HCT116 (cell line): ENCODE data around the gene SYNJ1.

Source experiments
- EZH2phosphoT487 ChIP-seq: fragments of 200-600 bp; IDR thresholded peaks from 2 replicates; pipeline ENCODE4 v1.6.1; 2018; ENCODE audit warnings: antibody characterized with exemption, borderline replicate concordance
- POLR2AphosphoS5 ChIP-seq: IDR thresholded peaks from 2 replicates; pipeline ENCODE4 v1.6.1; 2011; ENCODE audit warnings: mild to moderate bottlenecking, low read depth, low read length, moderate library complexity
- SIN3A ChIP-seq: IDR thresholded peaks from 2 replicates; pipeline ENCODE4 v1.6.1; 2012; ENCODE audit warnings: low read depth
- TF ChIP-seq, protein P1 (sequence below), 3 experiments: fragments of 200-600 bp in 1 of 3; sonication (generic) in 1 of 3; IDR thresholded peaks in 2 of 3; conservative IDR thresholded peaks in 1 of 3; 2 replicates each; pipeline ENCODE4 v1.5.1; 2012 to 2017; ENCODE audit warnings: low read depth in 2 of 3, low read length in 2 of 3, antibody characterized with exemption in 1 of 3, borderline replicate concordance in 1 of 3, control low read depth in 1 of 3, mild to moderate bottlenecking in 1 of 3, mixed read lengths in 1 of 3, mixed run types in 1 of 3, moderate library complexity in 1 of 3; ENCODE audit not compliant: insufficient read depth in 1 of 3
- TF ChIP-seq, protein P2 (sequence below): IDR thresholded peaks from 2 replicates; pipeline ENCODE4 v1.6.1; 2011; ENCODE audit warnings: mild to moderate bottlenecking, low read length, moderate library complexity; ENCODE audit not compliant: insufficient replicate concordance; ENCODE audit errors: extremely low read depth

DNA sequence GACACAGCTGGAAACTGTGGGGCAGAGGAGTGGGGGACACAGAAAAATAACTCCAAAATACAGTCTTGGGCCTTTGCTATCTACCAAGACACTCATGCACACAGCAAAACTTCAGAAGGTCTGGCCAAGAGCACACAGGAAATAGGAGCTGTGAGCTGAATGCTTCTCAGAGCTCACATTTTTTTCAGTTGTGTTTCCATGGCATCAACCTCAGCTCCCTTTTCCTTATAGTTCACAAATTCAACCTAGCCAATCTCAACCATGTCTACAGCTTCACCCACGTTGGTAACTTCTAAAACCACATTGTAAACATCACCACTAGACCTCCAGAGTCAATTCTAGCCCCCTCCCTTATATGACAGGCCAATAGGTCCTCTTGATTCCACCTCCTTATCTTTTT lies 19.6 kb upstream of the SYNJ1 start:
- TF ChIP-seq, protein P1, sequence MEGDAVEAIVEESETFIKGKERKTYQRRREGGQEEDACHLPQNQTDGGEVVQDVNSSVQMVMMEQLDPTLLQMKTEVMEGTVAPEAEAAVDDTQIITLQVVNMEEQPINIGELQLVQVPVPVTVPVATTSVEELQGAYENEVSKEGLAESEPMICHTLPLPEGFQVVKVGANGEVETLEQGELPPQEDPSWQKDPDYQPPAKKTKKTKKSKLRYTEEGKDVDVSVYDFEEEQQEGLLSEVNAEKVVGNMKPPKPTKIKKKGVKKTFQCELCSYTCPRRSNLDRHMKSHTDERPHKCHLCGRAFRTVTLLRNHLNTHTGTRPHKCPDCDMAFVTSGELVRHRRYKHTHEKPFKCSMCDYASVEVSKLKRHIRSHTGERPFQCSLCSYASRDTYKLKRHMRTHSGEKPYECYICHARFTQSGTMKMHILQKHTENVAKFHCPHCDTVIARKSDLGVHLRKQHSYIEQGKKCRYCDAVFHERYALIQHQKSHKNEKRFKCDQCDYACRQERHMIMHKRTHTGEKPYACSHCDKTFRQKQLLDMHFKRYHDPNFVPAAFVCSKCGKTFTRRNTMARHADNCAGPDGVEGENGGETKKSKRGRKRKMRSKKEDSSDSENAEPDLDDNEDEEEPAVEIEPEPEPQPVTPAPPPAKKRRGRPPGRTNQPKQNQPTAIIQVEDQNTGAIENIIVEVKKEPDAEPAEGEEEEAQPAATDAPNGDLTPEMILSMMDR (IDR thresholded peaks at IDR 0.05 in 2 of 3, conservative IDR thresholded peaks at IDR 0.05 in 1 of 3; ENCODE audit: borderline replicate concordance in 1 of 3, insufficient read depth in 1 of 3, low read depth in 2 of 3, low read length in 2 of 3): no peak
- TF ChIP-seq EZH2phosphoT487: no peak
- TF ChIP-seq POLR2AphosphoS5: no peak
- TF ChIP-seq, protein P2, sequence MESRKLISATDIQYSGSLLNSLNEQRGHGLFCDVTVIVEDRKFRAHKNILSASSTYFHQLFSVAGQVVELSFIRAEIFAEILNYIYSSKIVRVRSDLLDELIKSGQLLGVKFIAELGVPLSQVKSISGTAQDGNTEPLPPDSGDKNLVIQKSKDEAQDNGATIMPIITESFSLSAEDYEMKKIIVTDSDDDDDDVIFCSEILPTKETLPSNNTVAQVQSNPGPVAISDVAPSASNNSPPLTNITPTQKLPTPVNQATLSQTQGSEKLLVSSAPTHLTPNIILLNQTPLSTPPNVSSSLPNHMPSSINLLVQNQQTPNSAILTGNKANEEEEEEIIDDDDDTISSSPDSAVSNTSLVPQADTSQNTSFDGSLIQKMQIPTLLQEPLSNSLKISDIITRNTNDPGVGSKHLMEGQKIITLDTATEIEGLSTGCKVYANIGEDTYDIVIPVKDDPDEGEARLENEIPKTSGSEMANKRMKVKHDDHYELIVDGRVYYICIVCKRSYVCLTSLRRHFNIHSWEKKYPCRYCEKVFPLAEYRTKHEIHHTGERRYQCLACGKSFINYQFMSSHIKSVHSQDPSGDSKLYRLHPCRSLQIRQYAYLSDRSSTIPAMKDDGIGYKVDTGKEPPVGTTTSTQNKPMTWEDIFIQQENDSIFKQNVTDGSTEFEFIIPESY: no peak
- no peak for TF ChIP-seq SIN3A
